Adrenal gland (tissue), 12 donors: ENCODE measurements around the gene NPAS3. TPM values are rescaled to one million over a fixed set of nuclear protein-coding genes. Genes with fewer than 3 reads are reported as not detected.

Experiments
- DNase-seq, 7 donors: peaks; one replicate each; pipeline ENCODE4 v3.0.0-alpha.2; 2019 to 2020
- H3K27ac ChIP-seq, 5 donors: fragments of 200-600 bp; sonication (generic) in 4 of 5; 1 replicate in 3 of 5; 2 replicates in 2 of 5; pipeline versions ENCODE4 v1.5.1 to v1.8.0; 2016 to 2020; ENCODE audit warnings: mild to moderate bottlenecking in 1 of 5
- H3K27me3 ChIP-seq: fragments of 200-600 bp; 2 replicates; pipeline ENCODE4 v1.8.0; 2021
- H3K36me3 ChIP-seq, 2 donors: fragments of 200-600 bp; replicated peaks in 1 of 2; 1 replicate in 1 of 2; 2 replicates in 1 of 2; pipeline versions ENCODE4 v1.5.1 to v1.8.0; 2018 to 2022
- H3K4me1 ChIP-seq, 2 donors: fragments of 200-600 bp; replicated peaks in 1 of 2; 1 replicate in 1 of 2; 2 replicates in 1 of 2; pipeline versions ENCODE4 v1.5.1 to v1.8.0; 2018 to 2021
- H3K4me3 ChIP-seq, 4 donors: fragments of 200-600 bp; sonication (generic) in 3 of 4; one replicate each; pipeline ENCODE4 v1.5.1; 2016 to 2018
- H3K9me3 ChIP-seq, 3 donors: fragments of 200-600 bp; sonication (generic) in 1 of 3; replicated peaks in 1 of 3; 1 replicate in 2 of 3; 2 replicates in 1 of 3; pipeline versions ENCODE4 v1.5.1 to v1.8.0; 2016 to 2021
- CTCF ChIP-seq, 6 experiments: fragments of 450-650 bp in 4 of 6; fragments of 200-600 bp in 2 of 6; sonication (generic) in 1 of 6; IDR thresholded peaks; 1 replicate in 5 of 6; 2 replicates in 1 of 6; pipeline versions ENCODE4 v1.5.1 to v1.8.0; 2016 to 2021; ENCODE audit warnings: antibody characterized with exemption in 6 of 6, mild to moderate bottlenecking in 2 of 6, moderate library complexity in 1 of 6
- POLR2A ChIP-seq, 2 donors: fragments of 450-650 bp; IDR thresholded peaks; one replicate each; pipeline ENCODE4 v1.6.1; 2017; ENCODE audit warnings: antibody characterized with exemption in 2 of 2, mild to moderate bottlenecking in 2 of 2, moderate library complexity in 1 of 2
- WGBS, 4 donors: extraction: QIAGEN DNeasy Blood & Tissue Kit in 2 of 4; methylation state at CpG; one replicate each; pipeline versions ENCODE4 v1.1.5 to v1.1.7; 2013 to 2017; 5-methylcytosine and 5-hydroxymethylcytosine counted together
- intact Hi-C, 2 donors: fragments of 100-400 bp; cut with DNase I; formaldehyde crosslinking; loops; one replicate each; pipeline versions ENCODE4 v1.14.1 to v1.15.0; 2022 to 2023
- polyA plus RNA-seq, 3 donors: library from polyadenylated mRNA; stranded (reverse); fragments of 200-250 nt in 2 of 3; fragments of 350-450 nt in 1 of 3; fragmentation: Illumina TruSeq in 1 of 3; extraction: RNeasy Lipid Tissue Mini Kit (QIAGEN cat#74804) in 1 of 3; gene quantifications; one replicate each; pipeline ENCODE4 v1.2.3, GENCODE V29; 2013 to 2014
- total RNA-seq, 9 donors: library from RNA; depleted of rRNA in 4 of 9; stranded (reverse); fragments of >200 nt in 4 of 9; fragments of 120-200 nt in 1 of 9; fragmentation: NEBNext Ultra II Directional in 1 of 9; extraction: Animal tissue kit (Norgen Biotek cat#: 25700) in 1 of 9; gene quantifications; one replicate each; pipeline versions ENCODE4 v1.1.0 to v1.2.4, GENCODE V29; 2013 to 2023
- donor health status: healthy with polysubstance abuse.
- donor health status: Bipolar disorder and iron deficiency.
- donor health status: DM: yes; HTN: yes; CAD: no.
- donor health status: DM: no; HTN: no; CAD: no.
- donor health status: DM: no; HTN: no; CAD: no.
- donor health status: DM: yes; HTN: yes; CAD: no.

Gene NPAS3
- total and polyA plus RNA-seq, 12 donors = 0.36 to 7.5 (median 1.5) TPM

- H3K4me1 ChIP-seq = no peaks in the 10 kb centered on the region
- 70 to 79% (median 74%) methylated on average over 2 of the region's 2 CpGs for WGBS, 4 donors
- no peak overlapping the region for H3K27ac ChIP-seq
- no peak for DNase-seq
- intact Hi-C loops = no loop called here
- H3K4me3 ChIP-seq = no peak overlapping the region
- H3K36me3 ChIP-seq = no peaks in the 10 kb centered on the region
- H3K27me3 ChIP-seq = no peaks in the 10 kb centered on the region
- no peaks in the 10 kb centered on the region for H3K9me3 ChIP-seq
- no peak for TF ChIP-seq POLR2A (IDR thresholded peaks at IDR 0.05)
- TF ChIP-seq CTCF (IDR thresholded peaks at IDR 0.05) = no peak
Observed at GRCh38 chr14:33669111-33669510, 730.4 kb downstream of the NPAS3 start.

- intact Hi-C loops = no loop called here
- Histone ChIP-seq H3K4me1 (no peaks in the 10 kb centered on the region), H3K36me3 (no peaks in the 10 kb centered on the region), H3K9me3 (no peaks in the 10 kb centered on the region), H3K4me3 (no peak overlapping the region), H3K27ac (no peak overlapping the region), H3K27me3 (no peaks in the 10 kb centered on the region)
- DNase-seq = no peak
- 91 to 95% (median 93%) methylated on average over 5 of the region's 5 CpGs for WGBS, 4 donors
- no peak for TF ChIP-seq CTCF (IDR thresholded peaks at IDR 0.05)
Observed at GRCh38 chr14:33670235-33670634, 731.6 kb downstream of the NPAS3 start.

- Histone ChIP-seq H3K4me1 (no peaks in the 10 kb centered on the region), H3K27me3 (no peaks in the 10 kb centered on the region), H3K4me3 (no peak overlapping the region), H3K36me3 (no peaks in the 10 kb centered on the region), H3K27ac (no peak overlapping the region), H3K9me3 (no peaks in the 10 kb centered on the region)
- WGBS, 4 donors = 76 to 82% (median 79%) methylated on average over 1 of the region's 1 CpG
- no peak for DNase-seq
- no peak for TF ChIP-seq CTCF (IDR thresholded peaks at IDR 0.05)
- no peak for TF ChIP-seq POLR2A (IDR thresholded peaks at IDR 0.05)
- intact Hi-C loops = no loop called here
Observed at GRCh38 chr14:33671556-33671955, 732.9 kb downstream of the NPAS3 start.

GRCh38 chr14:33674927-33675326, 736.2 kb downstream of the NPAS3 start:
- no peaks in the 10 kb centered on the region for H3K36me3 ChIP-seq
- 90 to 93% (median 93%) methylated on average over 5 of the region's 5 CpGs for WGBS, 4 donors
- H3K4me3 ChIP-seq = no peak overlapping the region
- no peak for TF ChIP-seq POLR2A (IDR thresholded peaks at IDR 0.05)
- no peak for TF ChIP-seq CTCF (IDR thresholded peaks at IDR 0.05)
- H3K4me1 ChIP-seq = no peaks in the 10 kb centered on the region
- no peaks in the 10 kb centered on the region for H3K27me3 ChIP-seq
- H3K9me3 ChIP-seq = no peaks in the 10 kb centered on the region
- no peak overlapping the region for H3K27ac ChIP-seq
- no peak for DNase-seq
- intact Hi-C loops = no loop called here
